Cardiac fibroblast (primary cell): ENCODE data around the gene NFRKB.
A peak's percentile ranks its signal among the peaks of the same experiment; 100 is the strongest.

Experiments
- DNase-seq, 2 donors: peaks; one replicate each; pipeline versions ENCODE4 v3.0.0 to v3.0.0-alpha.2; 2010; ENCODE audit warnings: low read depth in 2 of 2
- H3K4me3 ChIP-seq, 2 donors: replicated peaks in 1 of 2; 1 replicate in 1 of 2; 2 replicates in 1 of 2; pipeline ENCODE4 v1.5.1; 2011; ENCODE audit warnings: low read depth in 2 of 2, low read length in 2 of 2, mild to moderate bottlenecking in 2 of 2, moderate library complexity in 1 of 2
- CTCF ChIP-seq: IDR thresholded peaks from one replicate; pipeline ENCODE4 v1.5.1; 2011; ENCODE audit warnings: low read depth, mild to moderate bottlenecking, low read length, inconsistent platforms

Gene NFRKB

DNA sequence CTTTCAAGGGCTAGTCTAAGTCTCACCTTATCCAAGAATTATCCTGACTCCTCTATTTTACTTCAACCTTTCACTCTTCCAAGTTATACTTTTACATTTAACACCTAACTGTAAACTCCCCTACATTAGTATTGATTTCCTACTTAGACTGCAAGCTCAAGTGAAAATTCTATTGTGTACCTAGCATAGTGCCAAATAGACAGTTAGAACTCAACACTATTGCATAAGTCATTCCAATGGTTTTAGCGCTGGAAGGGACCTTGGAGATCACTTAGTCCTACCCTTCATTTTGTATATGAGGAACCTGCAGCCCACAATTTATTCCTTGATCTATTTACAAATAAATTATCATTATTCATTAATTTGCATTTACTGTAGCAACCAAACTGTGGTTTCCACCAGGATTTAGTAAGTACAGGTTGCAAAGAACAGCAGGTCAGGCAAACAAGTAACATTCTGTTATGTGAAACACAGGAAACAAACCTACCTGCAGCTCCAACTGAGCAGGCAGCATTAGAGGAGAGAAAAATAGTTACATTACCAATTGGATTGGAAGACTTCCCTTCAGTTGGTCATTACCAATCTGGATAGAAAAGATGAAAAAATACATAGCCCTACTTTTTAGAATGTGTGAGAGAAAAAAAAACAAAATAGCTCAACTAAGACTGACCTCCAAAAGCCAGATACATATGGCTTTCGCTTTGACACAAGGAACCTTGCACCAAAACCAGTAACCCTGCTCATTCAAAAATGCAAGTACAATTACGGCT is 33.7 kb upstream of the NFRKB start:
- TF ChIP-seq CTCF, result no peak
- no peak for DNase-seq
- H3K4me3 ChIP-seq, result no peak overlapping the region

GRCh38 chr11:129922674-129923073 is 27.3 kb upstream of the NFRKB start:
- no peak for DNase-seq
- no peak for TF ChIP-seq CTCF
- H3K4me3 ChIP-seq, result no peak overlapping the region

DNA sequence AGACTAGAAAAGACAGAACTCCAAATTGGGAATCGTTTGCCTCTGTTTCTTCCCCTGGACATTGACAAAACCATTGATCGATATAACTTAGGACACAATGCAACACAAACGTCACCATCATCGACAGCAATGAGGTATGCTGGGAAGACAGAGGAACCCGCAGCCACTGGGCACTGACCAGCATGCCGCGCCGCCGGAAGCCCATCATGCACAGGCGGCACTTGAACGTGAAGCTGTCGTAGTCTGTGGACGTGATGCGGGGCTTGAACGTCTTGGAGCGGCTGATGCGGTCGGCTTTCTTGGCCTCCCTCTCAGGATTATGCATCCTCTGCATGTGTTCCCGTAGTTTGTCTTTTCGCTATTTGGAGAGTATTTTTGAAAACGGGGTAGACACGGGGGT is 23.0 kb upstream of the NFRKB start:
- no peak for TF ChIP-seq CTCF
- no peak overlapping the region for H3K4me3 ChIP-seq
- DNase-seq, result no peak

GRCh38 chr11:129917231-129917630 is 21.9 kb upstream of the NFRKB start:
- no peak overlapping the region for H3K4me3 ChIP-seq
- peak in 1 of 2 donors; percentile 57 for DNase-seq

GRCh38 chr11:129911298-129911697 is 15.9 kb upstream of the NFRKB start:
- no peak for TF ChIP-seq CTCF
- peak; percentile 32 to 56 for DNase-seq
- no peak overlapping the region for H3K4me3 ChIP-seq

More at GRCh38 chr11:129917231-129917630, 21.9 kb upstream of the NFRKB start:
- no peak for TF ChIP-seq CTCF

DNA sequence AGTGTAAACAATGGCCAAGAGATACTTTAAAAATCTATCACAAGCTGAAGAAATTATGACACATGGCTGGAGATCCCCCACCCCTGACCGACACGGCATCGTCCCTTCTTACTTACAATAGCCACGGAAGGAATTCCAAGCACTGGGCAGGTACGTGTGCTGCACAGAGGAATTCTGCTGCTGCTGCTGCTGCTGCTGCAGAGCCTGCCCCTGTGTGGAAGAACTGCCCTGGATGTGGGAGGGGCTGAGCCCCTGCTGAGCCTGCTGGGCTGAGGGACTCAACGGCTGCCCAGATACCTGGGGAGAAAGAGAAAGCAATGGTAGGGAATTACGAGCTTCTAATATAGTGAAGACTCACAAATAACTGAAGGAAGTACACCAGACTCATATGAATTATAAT is 15.0 kb upstream of the NFRKB start:
- no peak for DNase-seq
- no peak for TF ChIP-seq CTCF
- H3K4me3 ChIP-seq, result no peak overlapping the region

DNA sequence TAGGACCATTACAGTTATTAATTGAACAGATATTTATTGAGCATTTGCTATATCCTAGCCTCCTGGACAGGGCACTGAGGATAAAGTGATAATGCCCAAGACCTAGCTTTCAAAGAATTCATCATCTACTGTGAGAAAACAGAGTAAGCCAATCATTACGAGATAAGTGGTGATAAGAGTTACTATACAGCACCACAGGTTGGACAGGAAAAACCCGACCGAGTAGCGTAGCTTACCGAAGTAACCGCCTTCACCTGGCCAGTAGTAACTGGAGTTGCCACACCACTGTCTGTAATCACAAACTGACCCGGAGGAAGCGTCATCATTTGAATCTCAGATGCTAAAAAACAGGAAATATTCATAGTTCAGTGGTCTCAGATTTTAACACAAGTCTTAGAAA is 10.0 kb upstream of the NFRKB start:
- no peak for TF ChIP-seq CTCF
- DNase-seq, result no peak
- H3K4me3 ChIP-seq, result no peak overlapping the region
